Activated T-cell treated with anti-CD3 and anti-CD28 coated beads, Interleukin-2, amount 50 U/mL, for 1 hour (primary cell): ENCODE data around the gene FEM1C.

Experiments used
- DNase-seq: peaks from one replicate; pipeline ENCODE4 v3.0.0-alpha.2; 2020

Gene FEM1C, protein sequence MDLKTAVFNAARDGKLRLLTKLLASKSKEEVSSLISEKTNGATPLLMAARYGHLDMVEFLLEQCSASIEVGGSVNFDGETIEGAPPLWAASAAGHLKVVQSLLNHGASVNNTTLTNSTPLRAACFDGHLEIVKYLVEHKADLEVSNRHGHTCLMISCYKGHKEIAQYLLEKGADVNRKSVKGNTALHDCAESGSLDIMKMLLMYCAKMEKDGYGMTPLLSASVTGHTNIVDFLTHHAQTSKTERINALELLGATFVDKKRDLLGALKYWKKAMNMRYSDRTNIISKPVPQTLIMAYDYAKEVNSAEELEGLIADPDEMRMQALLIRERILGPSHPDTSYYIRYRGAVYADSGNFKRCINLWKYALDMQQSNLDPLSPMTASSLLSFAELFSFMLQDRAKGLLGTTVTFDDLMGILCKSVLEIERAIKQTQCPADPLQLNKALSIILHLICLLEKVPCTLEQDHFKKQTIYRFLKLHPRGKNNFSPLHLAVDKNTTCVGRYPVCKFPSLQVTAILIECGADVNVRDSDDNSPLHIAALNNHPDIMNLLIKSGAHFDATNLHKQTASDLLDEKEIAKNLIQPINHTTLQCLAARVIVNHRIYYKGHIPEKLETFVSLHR

DNA sequence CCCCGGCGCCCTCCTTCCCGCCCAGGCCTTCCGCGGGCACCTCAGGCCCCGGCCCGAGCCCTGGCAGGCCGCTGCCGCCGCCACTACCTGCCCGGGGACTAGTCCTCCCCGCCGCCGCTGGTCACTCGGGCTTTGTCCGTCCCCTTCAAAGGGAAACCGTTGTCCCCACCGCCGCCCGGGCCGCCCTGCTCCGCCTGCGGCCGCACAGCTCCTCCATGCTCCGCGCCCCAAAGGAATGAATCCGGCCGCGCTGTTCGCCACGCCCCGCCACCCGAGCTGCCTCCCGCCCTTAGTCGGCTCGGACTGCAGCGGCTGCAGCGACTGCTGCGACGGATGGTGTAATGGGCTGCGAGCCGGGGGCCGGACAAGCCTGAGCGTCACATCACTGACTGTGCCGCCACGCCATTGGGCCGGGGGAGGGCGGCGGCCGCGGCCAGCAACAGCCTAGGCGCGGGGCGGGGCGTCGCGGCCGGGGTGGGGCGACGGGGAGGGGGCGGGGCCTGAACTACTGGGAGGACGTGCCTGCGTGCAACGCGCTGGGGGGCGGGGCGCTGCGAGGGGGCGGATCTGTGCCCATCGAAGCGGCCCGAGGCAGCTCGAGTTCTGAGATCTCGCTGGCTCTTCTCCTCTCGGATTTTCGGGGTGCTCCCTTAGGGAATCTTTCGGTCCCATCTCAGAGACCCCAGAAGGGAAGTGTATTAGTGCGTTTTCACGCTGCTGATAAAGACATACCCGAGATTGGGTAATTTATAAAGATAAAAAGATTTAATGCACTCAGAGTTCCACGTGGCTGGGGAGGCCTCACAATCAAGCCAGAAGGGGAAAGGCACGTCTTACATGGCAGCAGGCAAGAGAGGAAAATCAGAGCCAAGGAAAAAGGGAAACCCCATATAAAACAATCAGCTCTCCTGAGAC lies at the start of gene FEM1C:
FEM1C (minus strand) TSS at position 340 of the 915 bp plus-strand sequence. CDS start 1,282 bp downstream, outside the sequence.
- DNase-seq = peak; percentile 96

DNA sequence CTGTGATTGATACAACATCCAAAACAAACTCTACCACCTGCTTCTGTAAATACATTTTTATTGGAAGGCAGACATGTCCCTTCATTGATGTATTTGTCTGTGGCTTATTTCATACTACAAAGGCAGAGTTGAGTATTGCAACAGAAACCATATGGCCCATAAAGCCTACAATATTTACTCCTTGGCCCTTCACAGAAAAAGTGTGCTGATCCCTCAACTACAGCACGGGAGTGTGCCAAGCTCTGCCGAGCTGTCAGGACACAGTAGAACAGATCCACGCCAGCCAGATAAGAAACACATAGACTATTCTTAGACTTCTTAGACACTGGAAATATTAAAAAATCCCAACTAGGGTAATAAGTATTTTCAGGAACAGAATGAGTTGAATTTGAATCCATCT lies 44.5 kb upstream of the FEM1C start:
- DNase-seq = no peak

DNA sequence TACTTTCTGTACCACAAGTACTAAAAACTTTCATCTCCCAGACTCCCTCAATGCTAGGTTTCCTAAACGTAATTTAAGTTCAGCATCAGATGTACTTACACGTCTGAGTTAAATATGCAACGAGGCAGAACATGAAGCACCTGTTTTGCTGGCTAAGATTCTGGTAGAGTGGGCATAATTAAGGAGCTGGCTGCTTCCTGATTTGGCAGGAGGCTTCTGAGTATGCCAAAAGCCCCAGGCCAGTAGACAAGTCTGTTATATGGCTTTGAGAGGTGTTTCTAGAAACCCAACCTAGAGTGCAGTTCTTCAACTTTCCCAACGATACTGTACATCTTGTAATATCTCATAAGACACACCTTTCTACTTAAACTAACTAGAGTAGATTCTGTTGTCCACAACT lies 44.1 kb upstream of the FEM1C start:
- no peak for DNase-seq

DNA sequence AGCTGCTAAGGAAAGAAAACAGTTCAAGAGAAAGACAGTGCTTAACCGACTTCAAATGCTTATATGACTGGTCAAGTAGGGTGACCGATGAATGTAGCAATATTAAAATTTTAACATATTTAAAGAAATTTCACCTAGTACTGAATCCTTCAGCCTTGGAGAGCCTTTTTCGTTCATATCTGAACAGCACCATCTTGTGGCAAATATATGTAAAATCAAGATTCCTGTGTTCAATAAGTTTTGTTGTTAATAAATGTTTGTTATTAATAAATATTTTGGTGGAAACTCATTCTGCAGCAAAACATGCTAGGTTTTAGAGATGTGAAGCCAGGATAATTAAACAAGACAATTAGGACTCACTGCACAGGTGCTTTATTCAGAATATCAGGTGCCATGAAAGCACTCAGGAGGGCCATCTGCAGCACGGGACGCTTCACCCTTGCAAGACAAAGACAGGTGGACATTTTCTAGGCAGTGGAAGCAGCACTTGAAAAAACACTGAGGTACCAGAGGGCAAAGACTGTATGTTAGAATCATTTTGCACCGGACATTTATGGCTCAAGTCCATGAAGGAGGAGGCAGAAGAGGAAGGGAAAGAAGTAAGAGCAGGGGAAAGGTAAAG lies 42.1 kb upstream of the FEM1C start:
- no peak for DNase-seq

DNA sequence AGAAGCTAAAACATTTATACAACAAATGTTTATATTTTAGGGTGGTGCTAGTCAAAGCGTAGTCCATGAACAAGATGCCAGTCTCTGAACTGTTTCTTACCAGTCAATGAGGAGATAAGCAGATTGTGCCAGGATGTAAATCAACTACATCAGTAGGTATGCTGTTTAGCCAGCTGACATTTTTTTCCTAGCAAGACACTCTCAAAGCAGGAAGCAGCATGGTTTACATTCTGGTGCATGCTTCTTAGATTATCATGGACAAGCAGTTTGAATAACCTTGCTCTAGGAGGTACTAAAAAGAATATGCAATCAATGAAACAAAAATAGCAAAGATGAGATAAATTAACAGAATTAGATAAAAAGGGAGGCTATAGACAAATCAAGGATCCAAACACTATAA lies 40.7 kb upstream of the FEM1C start:
- no peak for DNase-seq

DNA sequence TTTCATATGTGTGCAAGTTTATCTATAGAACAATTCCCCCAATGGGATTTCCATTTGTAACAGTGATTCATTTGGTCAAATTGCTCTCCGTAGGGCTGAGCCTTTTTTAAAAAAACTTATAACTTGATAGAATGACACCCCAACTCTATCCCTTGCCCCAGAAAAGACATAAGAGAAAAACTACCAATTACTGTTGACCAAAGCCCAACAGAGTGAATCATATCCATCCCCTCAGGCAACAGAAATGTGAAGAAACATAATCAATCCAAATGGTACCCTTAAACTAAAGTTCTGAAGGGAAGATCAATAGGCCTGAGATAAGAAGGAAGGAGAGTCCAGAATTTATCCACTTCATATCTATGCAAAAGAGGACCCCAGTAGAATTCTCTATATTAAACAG lies 39.9 kb upstream of the FEM1C start:
- DNase-seq = no peak

DNA sequence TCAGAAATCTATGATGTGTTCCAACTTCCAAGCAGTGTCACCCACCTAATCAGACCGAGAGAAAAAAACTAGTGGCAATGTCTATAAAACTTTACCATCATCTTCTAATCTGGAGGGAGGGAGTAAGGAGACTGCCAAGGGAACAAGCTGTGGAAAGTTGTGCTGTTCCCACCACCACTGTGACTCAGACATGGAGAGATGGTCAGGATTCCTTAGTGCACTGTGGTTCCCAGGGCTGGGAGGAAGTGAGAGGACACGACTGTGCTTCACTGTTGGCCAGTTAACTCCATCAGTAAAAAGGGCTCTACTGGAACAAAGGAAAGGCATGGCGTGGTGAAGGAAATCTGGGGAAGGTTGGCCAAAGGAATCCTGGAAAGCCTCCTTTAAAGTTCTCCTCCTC lies 38.9 kb upstream of the FEM1C start:
- no peak for DNase-seq

DNA sequence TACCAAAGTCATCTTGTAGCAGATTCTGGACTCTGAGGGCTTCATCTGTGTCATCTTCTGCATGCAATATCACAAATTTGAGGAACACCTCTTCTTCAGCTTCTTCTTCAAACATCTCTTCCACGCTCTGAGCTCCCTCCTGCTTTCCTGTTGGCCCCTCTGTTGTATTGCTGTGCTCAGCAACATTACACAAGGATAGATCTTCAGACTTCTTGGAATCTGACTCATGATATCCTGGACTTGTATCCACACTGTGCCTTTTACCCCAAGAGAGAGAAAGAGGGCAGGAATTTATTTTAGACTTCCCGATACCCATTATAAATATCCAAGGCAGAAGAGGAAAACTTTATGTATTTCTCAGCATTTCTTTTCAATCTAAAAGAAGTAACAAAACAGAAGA lies 36.4 kb upstream of the FEM1C start:
- DNase-seq = no peak

DNA sequence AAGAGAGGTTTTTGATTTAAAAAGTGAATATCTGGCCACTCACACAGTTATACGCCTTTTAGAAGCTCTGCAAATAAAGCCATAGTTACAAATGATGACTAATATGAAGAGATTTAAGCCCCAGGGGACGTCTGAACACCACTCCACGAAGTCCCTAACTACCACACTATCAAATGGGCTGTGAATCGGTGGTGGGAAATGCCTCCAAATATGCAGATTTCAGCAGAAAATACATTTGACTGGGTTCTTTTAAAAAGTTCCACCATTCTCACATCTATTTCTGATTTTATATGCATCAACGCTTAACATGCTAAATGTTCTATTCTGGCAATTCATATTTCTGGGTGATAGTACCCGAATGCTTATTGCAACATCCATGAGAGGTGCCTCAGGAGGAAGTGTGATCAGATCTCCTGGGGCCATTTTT lies 35.2 kb upstream of the FEM1C start:
- DNase-seq = no peak

DNA sequence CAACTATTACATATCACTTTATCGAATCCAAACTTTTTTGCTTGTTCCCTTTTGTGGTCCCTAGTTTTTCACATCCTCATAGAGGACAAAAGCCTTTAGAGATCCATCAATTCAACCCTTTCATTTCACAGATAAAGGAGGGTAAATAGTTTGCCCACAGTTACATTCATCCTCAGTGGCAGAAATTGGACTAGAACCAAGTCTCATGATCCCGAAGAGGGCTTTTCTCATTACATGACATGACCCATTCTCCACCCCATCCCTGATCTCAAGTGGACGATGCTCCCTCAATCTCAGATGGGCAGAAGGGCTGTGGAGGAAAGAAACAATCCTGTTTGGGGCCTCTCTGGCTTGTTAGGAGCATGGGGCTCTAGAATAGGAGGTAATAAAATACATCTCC lies 34.6 kb upstream of the FEM1C start:
- no peak for DNase-seq

DNA sequence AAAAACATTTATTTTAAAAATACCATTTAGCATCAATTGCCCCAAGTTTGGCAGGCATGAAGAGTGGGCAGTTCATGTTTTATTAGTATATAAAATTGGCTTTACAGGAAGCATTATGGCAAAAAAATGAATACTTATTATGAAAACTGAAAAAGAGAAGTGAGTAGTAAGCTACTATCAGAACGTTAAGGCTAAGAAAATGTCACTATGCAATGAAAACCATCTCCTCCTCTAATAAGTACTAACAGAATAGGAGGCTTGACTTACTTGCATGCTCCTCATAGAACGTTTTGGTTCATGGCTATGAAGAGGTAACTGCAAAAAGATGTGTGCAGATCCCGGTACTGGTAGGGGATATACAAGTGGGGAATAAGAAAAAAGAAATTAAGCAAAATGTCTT lies 34.1 kb upstream of the FEM1C start:
- no peak for DNase-seq

DNA sequence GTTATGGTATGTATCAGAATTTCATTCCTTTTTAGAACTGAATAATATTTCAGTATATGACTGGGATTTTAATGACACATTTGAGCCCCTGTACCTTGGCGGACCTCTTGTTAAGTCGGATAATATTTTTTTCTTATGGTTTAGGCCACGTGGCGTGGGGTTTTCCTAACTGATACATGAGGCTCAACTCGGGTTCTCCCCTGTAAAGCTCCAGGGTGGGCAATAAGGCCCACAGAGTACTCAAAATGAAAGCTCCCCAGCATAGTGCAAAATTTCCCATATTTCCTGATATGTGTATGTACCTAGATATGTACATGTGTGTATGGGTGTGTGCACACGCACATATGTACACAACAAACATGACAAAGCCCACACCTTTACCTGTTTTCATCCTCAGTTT lies 33.2 kb upstream of the FEM1C start:
- no peak for DNase-seq

DNA sequence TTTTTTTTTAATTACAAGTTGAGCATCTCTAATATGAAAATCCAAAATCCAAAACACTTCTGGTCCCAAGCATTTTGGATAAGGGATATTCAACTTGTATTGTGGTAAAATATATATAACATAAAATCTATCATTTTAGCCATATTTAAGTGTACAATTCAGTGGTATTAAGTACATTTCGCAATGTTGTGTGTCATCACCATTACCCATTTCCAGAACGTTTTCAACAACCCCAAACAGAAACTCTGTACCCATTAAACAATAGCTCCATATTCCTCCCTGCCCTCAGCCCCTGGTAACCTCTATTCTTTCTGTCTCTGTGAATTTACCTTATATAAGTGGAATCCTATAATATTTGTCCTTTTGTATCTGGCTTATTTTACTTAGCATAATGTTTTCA lies 32.8 kb upstream of the FEM1C start:
- DNase-seq = no peak

DNA sequence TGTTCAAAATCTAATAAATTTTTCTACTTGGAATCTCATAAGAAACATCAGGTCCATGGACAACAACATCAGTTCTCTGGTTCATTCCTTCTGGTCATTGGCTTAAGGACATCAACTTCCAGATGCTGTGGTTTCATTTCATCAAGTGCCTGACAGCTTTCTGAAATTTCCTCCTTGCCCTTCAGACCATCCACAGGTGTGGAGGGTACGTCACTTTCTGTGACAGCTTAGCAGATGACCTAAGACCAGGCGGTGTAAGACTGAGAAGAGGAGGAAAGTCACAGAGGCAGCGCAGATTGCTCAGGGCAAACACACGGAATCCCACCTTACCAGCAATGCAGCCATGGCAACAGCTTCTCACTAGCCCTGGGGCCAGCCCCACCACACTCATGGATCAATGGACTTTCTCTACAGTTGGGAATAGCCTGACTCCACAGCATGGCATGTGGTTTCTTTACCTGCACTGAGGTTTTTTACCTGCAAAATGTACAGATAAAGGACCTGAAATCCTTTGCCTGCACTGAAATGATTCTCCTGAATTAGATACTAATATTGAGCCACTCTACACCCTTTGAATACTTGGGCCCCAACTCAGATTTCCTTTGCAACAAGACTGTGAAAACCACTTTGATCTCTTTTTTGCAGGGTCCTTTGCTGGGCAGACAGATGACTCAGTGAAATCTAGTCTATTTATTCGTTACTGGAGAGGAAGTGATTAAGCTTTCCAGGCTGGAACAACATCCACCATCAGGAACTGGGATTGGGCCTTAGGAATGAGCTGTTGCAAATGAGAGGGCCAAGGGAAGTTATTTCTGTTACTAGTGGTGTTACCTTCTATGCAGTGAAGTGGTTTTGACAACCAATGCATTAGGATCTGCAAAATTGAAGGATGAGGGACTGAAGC lies 30.8 kb upstream of the FEM1C start:
- no peak for DNase-seq

DNA sequence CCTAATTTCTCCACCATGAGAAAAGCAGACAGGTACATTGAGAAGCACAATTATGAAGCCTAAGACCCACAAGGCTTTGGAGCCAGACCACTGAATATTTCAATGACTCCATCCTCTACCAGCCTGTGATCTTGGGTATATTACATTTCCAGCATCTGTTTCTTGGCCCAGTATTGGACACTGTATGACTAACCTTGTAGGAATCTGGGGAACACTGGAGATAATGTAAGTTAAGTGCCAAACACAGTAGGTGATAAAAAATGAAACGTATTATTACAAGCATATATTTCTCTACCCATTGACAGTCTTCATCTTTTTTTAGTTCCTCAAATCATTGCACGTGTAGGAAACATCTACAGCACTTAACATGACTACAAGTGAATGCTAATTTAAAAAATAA lies 28.6 kb upstream of the FEM1C start:
- no peak for DNase-seq

DNA sequence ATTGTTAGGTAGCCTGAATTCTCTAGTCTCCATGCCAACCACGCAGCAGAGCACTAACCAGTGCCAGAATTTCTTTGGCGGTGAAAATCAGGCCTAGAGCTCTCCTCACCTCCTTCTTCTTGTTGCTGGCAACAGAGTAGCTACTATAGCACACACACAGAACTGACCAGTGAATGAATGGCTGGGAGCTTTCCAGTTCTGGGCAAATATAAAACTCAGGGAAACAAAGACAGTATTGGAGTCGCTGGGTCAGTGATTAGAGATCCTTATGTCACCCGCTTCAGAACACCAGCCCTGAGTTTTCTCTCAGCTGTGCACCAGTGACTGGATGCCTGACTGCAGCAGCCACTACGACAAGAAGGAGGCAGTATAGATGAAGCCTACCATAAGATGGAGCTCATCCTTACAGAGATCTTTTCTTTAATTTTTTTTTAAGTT lies 26.9 kb upstream of the FEM1C start:
- DNase-seq = no peak

DNA sequence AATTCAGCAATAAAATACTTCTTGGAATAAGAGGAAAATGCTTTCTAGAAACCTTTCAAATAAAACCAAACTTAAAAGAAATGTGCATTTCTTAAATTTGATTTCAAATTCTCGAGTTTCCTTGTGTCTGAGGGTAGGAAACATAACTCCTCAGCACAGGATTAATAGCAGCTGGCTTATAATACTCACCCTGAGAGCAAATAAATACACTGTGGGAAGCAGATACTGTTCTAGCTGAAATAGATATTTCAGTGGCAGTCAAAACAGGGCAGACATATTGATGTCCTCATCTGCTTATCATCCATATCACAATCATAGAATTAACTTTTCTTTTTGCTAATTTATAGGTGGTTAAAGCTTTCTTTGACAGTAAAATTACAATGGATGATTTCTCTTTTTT lies 24.1 kb upstream of the FEM1C start:
- no peak for DNase-seq

DNA sequence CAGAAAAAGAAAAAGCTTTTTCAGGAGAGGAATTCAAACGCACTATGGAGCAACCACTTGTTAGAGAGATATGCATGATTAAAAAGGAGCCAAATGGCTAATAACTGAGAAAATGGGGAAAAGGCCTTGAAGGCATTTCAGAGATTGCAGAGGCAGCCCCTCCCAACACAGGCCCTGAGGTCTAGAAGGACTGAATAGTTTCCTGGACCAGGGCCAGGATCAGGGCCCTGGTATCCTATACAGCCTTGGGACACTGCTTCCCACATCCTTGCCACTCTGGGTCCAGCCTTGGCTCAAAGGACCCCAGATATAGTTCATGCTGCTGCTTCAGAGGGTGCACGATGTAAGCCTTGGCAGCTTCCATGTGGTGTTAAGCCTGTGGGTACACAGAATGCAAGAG lies 20.7 kb upstream of the FEM1C start:
- DNase-seq = no peak

DNA sequence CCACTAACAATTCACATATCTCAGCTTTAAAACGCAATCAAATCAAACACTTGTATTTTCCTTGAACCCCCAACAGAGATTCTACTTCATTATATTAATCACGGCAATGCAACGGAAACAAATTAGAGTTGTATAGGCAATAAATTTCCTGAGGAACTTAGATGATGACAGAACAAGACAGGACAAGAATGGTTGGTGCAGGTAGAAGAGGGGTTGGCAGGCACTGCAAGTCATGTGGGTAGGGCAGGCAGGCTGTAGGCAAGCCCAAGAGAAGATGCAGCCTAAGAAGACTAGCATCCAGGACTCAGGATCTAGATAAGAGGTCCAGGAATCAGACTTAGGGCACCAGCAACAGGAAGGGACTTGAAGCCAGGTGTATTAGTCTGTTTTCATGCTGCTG lies 16.6 kb upstream of the FEM1C start:
- DNase-seq = no peak

DNA sequence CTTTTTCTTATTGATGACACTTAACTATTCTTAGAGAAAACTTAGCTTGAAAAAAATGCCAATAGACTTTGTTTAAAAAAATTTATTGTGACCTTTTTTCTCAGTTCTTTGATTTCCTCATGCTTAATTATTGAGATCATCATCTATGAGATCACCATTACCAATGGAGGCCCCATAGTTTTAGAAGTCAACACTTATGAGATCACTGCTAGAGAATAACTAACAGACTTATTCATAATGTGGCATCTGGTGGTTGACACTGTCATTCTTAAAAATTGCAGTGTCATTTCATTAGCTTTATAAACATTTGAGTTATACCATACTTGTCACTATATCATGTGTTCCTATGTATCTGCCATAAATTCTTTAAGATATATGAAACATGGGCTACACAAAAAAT lies 14.9 kb upstream of the FEM1C start:
- no peak for DNase-seq

DNA sequence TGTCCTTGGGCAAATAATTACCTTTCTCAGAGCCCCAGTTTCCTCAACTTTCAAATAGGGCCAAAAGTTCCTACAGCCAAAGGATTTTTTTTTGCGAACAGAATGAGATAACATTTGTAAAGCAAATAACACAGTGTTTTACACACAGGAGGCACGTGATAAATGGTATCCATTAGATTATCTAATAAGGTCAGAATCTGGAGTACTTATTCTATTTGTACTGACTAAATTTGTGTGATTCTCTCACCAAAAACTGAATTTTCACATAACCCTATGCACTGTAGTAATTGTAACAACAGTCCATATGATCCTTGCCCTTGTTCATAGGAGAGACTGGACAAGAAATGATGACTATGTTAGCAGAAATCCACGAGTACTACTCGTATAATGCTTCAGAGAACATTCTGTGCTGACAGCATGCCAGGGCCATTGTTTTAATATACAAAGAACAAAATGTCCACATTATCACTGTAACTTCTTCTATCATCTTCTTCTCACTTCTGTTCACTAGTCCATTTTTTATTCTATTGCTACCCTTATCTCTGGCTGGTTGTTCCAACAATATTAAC lies 13.9 kb upstream of the FEM1C start:
- DNase-seq = no peak
